Hepatocyte (in vitro differentiated cells): ENCODE data around the gene FAN1. TPM values are rescaled to one million over a fixed set of nuclear protein-coding genes. Genes with fewer than 3 reads are reported as not detected.

Experiments
- DNase-seq: peaks from one replicate; pipeline ENCODE4 v3.0.0-alpha.2; 2016; ENCODE audit warnings: low spot score
- H2AFZ ChIP-seq: fragments of 200-600 bp; sonication (generic); 2 replicates; pipeline ENCODE4 v1.6.0; 2016; ENCODE audit warnings: antibody characterized with exemption, mild to moderate bottlenecking
- H3K27ac ChIP-seq: fragments of 200-600 bp; sonication (generic); 2 replicates; pipeline ENCODE4 v1.5.1; 2016; ENCODE audit warnings: mild to moderate bottlenecking
- H3K27me3 ChIP-seq: fragments of 200-600 bp; sonication (generic); 2 replicates; pipeline ENCODE4 v1.6.1; 2016
- H3K36me3 ChIP-seq: fragments of 200-600 bp; sonication (generic); replicated peaks from 2 replicates; pipeline ENCODE4 v1.5.1; 2016; ENCODE audit warnings: low read depth; ENCODE audit not compliant: insufficient read depth
- H3K4me1 ChIP-seq: fragments of 200-600 bp; sonication (generic); 2 replicates; pipeline ENCODE4 v1.5.1; 2016; ENCODE audit warnings: mild to moderate bottlenecking, moderate library complexity; ENCODE audit not compliant: insufficient read depth
- H3K4me2 ChIP-seq: fragments of 200-600 bp; sonication (generic); 2 replicates; pipeline ENCODE4 v1.6.0; 2016
- H3K4me3 ChIP-seq: fragments of 200-600 bp; sonication (generic); 2 replicates; pipeline ENCODE4 v1.5.1; 2016; ENCODE audit warnings: mild to moderate bottlenecking
- H3K79me2 ChIP-seq: fragments of 200-600 bp; sonication (generic); 2 replicates; pipeline ENCODE4 v1.6.0; 2017; ENCODE audit warnings: mild to moderate bottlenecking
- H3K9me2 ChIP-seq: fragments of 200-600 bp; sonication (generic); replicated peaks from 2 replicates; pipeline ENCODE4 v1.6.0; 2017; ENCODE audit warnings: mild to moderate bottlenecking; ENCODE audit not compliant: insufficient read depth
- H3K9me3 ChIP-seq: fragments of 200-600 bp; sonication (generic); 2 replicates; pipeline ENCODE4 v1.5.1; 2016; ENCODE audit warnings: low read depth, mild to moderate bottlenecking
- H4K20me1 ChIP-seq: fragments of 200-600 bp; sonication (generic); 2 replicates; pipeline ENCODE4 v1.6.0; 2016; ENCODE audit warnings: mild to moderate bottlenecking; ENCODE audit not compliant: insufficient read depth, poor library complexity, severe bottlenecking
- CTCF ChIP-seq: fragments of 200-600 bp; sonication (generic); IDR thresholded peaks from 2 replicates; pipeline ENCODE4 v1.5.1; 2016; ENCODE audit warnings: antibody characterized with exemption, mild to moderate bottlenecking; ENCODE audit not compliant: poor library complexity
- EZH2 ChIP-seq: fragments of 200-600 bp; sonication (generic); IDR thresholded peaks from 2 replicates; pipeline ENCODE4 v1.6.1; 2016; ENCODE audit warnings: antibody characterized with exemption, mild to moderate bottlenecking, borderline replicate concordance
- EZH2phosphoT487 ChIP-seq: fragments of 200-600 bp; sonication (generic); IDR thresholded peaks from one replicate; pipeline ENCODE4 v1.6.1; 2018; ENCODE audit warnings: antibody characterized with exemption, mild to moderate bottlenecking, low read depth, moderate library complexity; ENCODE audit not compliant: unreplicated experiment, severe bottlenecking
- WGBS: methylation state at CpG from one replicate; pipeline ENCODE4 v1.1.6; 2016; ENCODE audit warnings: low lambda C conversion rate; ENCODE audit errors: missing lambda C conversion rate; 5-methylcytosine and 5-hydroxymethylcytosine counted together
- polyA plus RNA-seq: library from polyadenylated mRNA; unstranded; fragments of >200 nt; fragmentation: Nextera tagmentation; extraction: Ambion mirVana; gene quantifications from 2 replicates; pipeline ENCODE4 v1.2.1, GENCODE V29; 2016
- total RNA-seq: library from RNA; depleted of rRNA; stranded (reverse); fragments of >200 nt; gene quantifications from 2 replicates; pipeline ENCODE4 v1.2.3, GENCODE V29; 2014

The FAN1 gene
- total and polyA plus RNA-seq, 2 experiments from 2014 or later, result 8.3 to 19.2 TPM

GRCh38 chr15:30927148-30927761 is 23.5 kb downstream of the FAN1 start:
- Histone ChIP-seq H3K36me3 (no peaks in the 10 kb centered on the region), H3K4me1 (peaks cover 5% of the 10 kb centered on the region), H3K4me2 (no peak overlapping the region), H3K4me3 (no peak overlapping the region), H3K9me2 (no peaks in the 10 kb centered on the region), H3K79me2 (no peaks in the 10 kb centered on the region), H3K27me3 (no peaks in the 10 kb centered on the region), H2AFZ (no peak overlapping the region), H3K9me3 (no peaks in the 10 kb centered on the region), H4K20me1 (no peaks in the 10 kb centered on the region), H3K27ac (no peak overlapping the region)
- no peak for TF ChIP-seq EZH2phosphoT487
- TF ChIP-seq CTCF, result no peak
- no peak for TF ChIP-seq EZH2
- 96% methylated on average over 7 of the region's 7 CpGs for WGBS
- no peak for DNase-seq

GRCh38 chr15:30928076-30928475 is 24.4 kb downstream of the FAN1 start:
- Histone ChIP-seq H3K4me1 (no peaks in the 10 kb centered on the region), H3K27ac (no peak overlapping the region), H3K4me3 (no peak overlapping the region), H3K9me3 (no peaks in the 10 kb centered on the region), H3K36me3 (no peaks in the 10 kb centered on the region), H3K27me3 (no peaks in the 10 kb centered on the region), H4K20me1 (no peaks in the 10 kb centered on the region), H3K4me2 (no peak overlapping the region), H3K79me2 (no peaks in the 10 kb centered on the region), H2AFZ (no peak overlapping the region), H3K9me2 (no peaks in the 10 kb centered on the region)
- DNase-seq, result no peak
- 93% methylated on average over 5 of the region's 5 CpGs for WGBS
- no peak for TF ChIP-seq CTCF
- no peak for TF ChIP-seq EZH2phosphoT487
- no peak for TF ChIP-seq EZH2

GRCh38 chr15:30929064-30929669 is 25.5 kb downstream of the FAN1 start:
- WGBS, result 95% methylated on average over 10 of the region's 10 CpGs
- H3K9me2 ChIP-seq, result no peaks in the 10 kb centered on the region
- H3K36me3 ChIP-seq, result no peaks in the 10 kb centered on the region
- no peak overlapping the region for H3K4me2 ChIP-seq
- no peak overlapping the region for H3K4me3 ChIP-seq
- TF ChIP-seq EZH2phosphoT487, result no peak
- no peaks in the 10 kb centered on the region for H3K79me2 ChIP-seq
- no peak overlapping the region for H3K27ac ChIP-seq
- no peaks in the 10 kb centered on the region for H3K27me3 ChIP-seq
- H3K4me1 ChIP-seq, result no peaks in the 10 kb centered on the region
- no peaks in the 10 kb centered on the region for H3K9me3 ChIP-seq
- H2AFZ ChIP-seq, result no peak overlapping the region
- no peak for DNase-seq
- no peaks in the 10 kb centered on the region for H4K20me1 ChIP-seq

GRCh38 chr15:30929982-30930381 is 26.3 kb downstream of the FAN1 start:
- H3K4me2 ChIP-seq, result no peak overlapping the region
- no peaks in the 10 kb centered on the region for H3K9me2 ChIP-seq
- TF ChIP-seq EZH2phosphoT487 (no peak), EZH2 (no peak), CTCF (no peak)
- H4K20me1 ChIP-seq, result no peaks in the 10 kb centered on the region
- no peak overlapping the region for H3K27ac ChIP-seq
- no peaks in the 10 kb centered on the region for H3K27me3 ChIP-seq
- no peak overlapping the region for H3K4me3 ChIP-seq
- 91% methylated on average over 4 of the region's 4 CpGs for WGBS
- DNase-seq, result no peak
- no peaks in the 10 kb centered on the region for H3K9me3 ChIP-seq
- no peaks in the 10 kb centered on the region for H3K79me2 ChIP-seq
- no peaks in the 10 kb centered on the region for H3K4me1 ChIP-seq
- H3K36me3 ChIP-seq, result no peaks in the 10 kb centered on the region
- no peak overlapping the region for H2AFZ ChIP-seq
